PC-9 (cell line): ENCODE data around the gene DNAJC3. TPM values are rescaled to one million over a fixed set of nuclear protein-coding genes. Genes with fewer than 3 reads are reported as not detected.

Experiments
- BruUV-seq: library from RNA; stranded (reverse); fragments of 400-500 nt; replicated peaks from 2 replicates; lab custom pipeline; 2021; lab: Mats Ljungman, UMichigan
- CTCF ChIA-PET: fragments of 300-600 bp; sonication (Branson Sonifier 250); formaldehyde crosslinking; loops from one replicate; lab custom pipeline; 2022; ENCODE audit warnings: antibody characterized with exemption; lab: Charles Lee
- POLR2A ChIA-PET: fragments of 300-600 bp; sonication (Branson Sonifier 250); formaldehyde crosslinking; loops from one replicate; lab custom pipeline; 2022; ENCODE audit warnings: antibody characterized with exemption; ENCODE audit not compliant: unreplicated experiment; lab: Charles Lee
- DNase-seq, 2 experiments: peaks; one replicate each; pipeline versions ENCODE4 v3.0.0 to v3.0.0-alpha.2; 2015 to 2022; ENCODE audit warnings: mixed read lengths in 1 of 2
- H2AFZ ChIP-seq: fragments of 200-600 bp; sonication (generic); 2 replicates; pipeline ENCODE4 v1.8.1; 2017; ENCODE audit warnings: antibody characterized with exemption
- H3F3A ChIP-seq: fragments of 200-600 bp; sonication (generic); 2 replicates; pipeline ENCODE4 v1.8.1; 2017; ENCODE audit warnings: antibody characterized with exemption, mild to moderate bottlenecking, low read depth; ENCODE audit not compliant: insufficient read depth
- H3K27ac ChIP-seq: fragments of 200-600 bp; sonication (generic); 2 replicates; pipeline ENCODE4 v1.6.1; 2016; ENCODE audit warnings: mixed run types
- H3K27me3 ChIP-seq: fragments of 200-600 bp; sonication (generic); 2 replicates; pipeline ENCODE4 v1.6.1; 2016; ENCODE audit warnings: low read depth, mixed run types; ENCODE audit not compliant: insufficient read depth
- H3K36me3 ChIP-seq: fragments of 200-600 bp; sonication (generic); 2 replicates; pipeline ENCODE4 v1.6.1; 2016; ENCODE audit warnings: low read depth, mixed run types
- H3K4me1 ChIP-seq: fragments of 200-600 bp; sonication (generic); replicated peaks from 2 replicates; pipeline ENCODE4 v1.6.1; 2016; ENCODE audit warnings: mixed run types; ENCODE audit not compliant: insufficient read depth
- H3K4me2 ChIP-seq: fragments of 200-600 bp; sonication (generic); 2 replicates; pipeline ENCODE4 v1.6.1; 2017; ENCODE audit warnings: mixed run types
- H3K4me3 ChIP-seq: fragments of 200-600 bp; sonication (generic); 2 replicates; pipeline ENCODE4 v1.6.1; 2016; ENCODE audit warnings: mixed run types
- H3K79me2 ChIP-seq: fragments of 200-600 bp; sonication (generic); 2 replicates; pipeline ENCODE4 v1.6.1; 2017; ENCODE audit warnings: low read depth, mixed run types
- H3K9me2 ChIP-seq: fragments of 200-600 bp; sonication (generic); 2 replicates; pipeline ENCODE4 v1.8.1; 2017; ENCODE audit warnings: mild to moderate bottlenecking; ENCODE audit not compliant: insufficient read depth
- H3K9me3 ChIP-seq: fragments of 200-600 bp; sonication (generic); 2 replicates; pipeline ENCODE4 v1.8.1; 2016; ENCODE audit warnings: low read depth; ENCODE audit not compliant: insufficient read depth
- H4K20me1 ChIP-seq: fragments of 200-600 bp; sonication (generic); 2 replicates; pipeline ENCODE4 v1.8.1; 2017; ENCODE audit not compliant: insufficient read depth
- CTCF ChIP-seq: fragments of 200-600 bp; sonication (generic); conservative IDR thresholded peaks from 2 replicates; pipeline ENCODE4 v1.6.1; 2017; ENCODE audit warnings: mixed run types, antibody characterized with exemption, mild to moderate bottlenecking, moderate library complexity
- EZH2 ChIP-seq: fragments of 200-600 bp; sonication (generic); IDR thresholded peaks from 2 replicates; pipeline ENCODE4 v1.8.0; 2017; ENCODE audit warnings: antibody characterized with exemption, low read depth
- intact Hi-C: fragments of 100-400 bp; cut with micrococcal nuclease; formaldehyde crosslinking; loops from one replicate; pipeline ENCODE4 v1.10.0; 2022; ENCODE audit not compliant: unreplicated experiment
- total RNA-seq: library from RNA; stranded (reverse); gene quantifications from 2 replicates; pipeline ENCODE4 v1.2.3, GENCODE V29; 2021

Gene DNAJC3
- total RNA-seq, 1 experiment from 2014 or later = 10.5 TPM

- Histone ChIP-seq H3K9me2 (no peaks in the 10 kb centered on the region), H3K36me3 (peaks cover 9% of the 10 kb centered on the region), H3K27me3 (no peaks in the 10 kb centered on the region), H3K4me1 (no peaks in the 10 kb centered on the region), H3F3A (no peaks in the 10 kb centered on the region), H3K4me2 (no peak overlapping the region), H3K9me3 (no peaks in the 10 kb centered on the region), H3K27ac (no peak overlapping the region), H2AFZ (no peak overlapping the region), H3K79me2 (no peaks in the 10 kb centered on the region), H4K20me1 (no peaks in the 10 kb centered on the region), H3K4me3 (no peak overlapping the region)
- TF ChIP-seq CTCF (no peak), EZH2 (no peak)
- DNase-seq = no peak
- BruUV-seq = no TSS peak
- ChIA-PET POLR2A (no interaction called here), CTCF (interaction anchor here (0.6 kb wide), 1 partner anchor 172 kb away, joined by 7 read pairs; no protein-coding TSS in a partner anchor)
- intact Hi-C loops = no loop called here
Measured at GRCh38 chr13:95797016-95797415, 120.1 kb downstream of the DNAJC3 start.

GRCh38 chr13:95800436-95800835 is 123.5 kb downstream of the DNAJC3 start:
- Histone ChIP-seq H2AFZ (no peak overlapping the region), H3K27ac (no peak overlapping the region), H3K4me2 (no peak overlapping the region), H3K79me2 (no peaks in the 10 kb centered on the region), H3K27me3 (no peaks in the 10 kb centered on the region), H3K4me1 (no peaks in the 10 kb centered on the region), H4K20me1 (no peaks in the 10 kb centered on the region), H3K36me3 (no peaks in the 10 kb centered on the region), H3F3A (no peaks in the 10 kb centered on the region), H3K9me3 (no peaks in the 10 kb centered on the region), H3K9me2 (no peaks in the 10 kb centered on the region), H3K4me3 (no peak overlapping the region)
- BruUV-seq = no TSS peak
- POLR2A ChIA-PET = interaction anchor here (0.6 kb wide), 1 partner anchor 262 kb away, joined by 3 read pairs; no protein-coding TSS in a partner anchor
- no peak for DNase-seq
- CTCF ChIA-PET = no interaction called here
- intact Hi-C loops = no loop called here
- TF ChIP-seq EZH2 (no peak), CTCF (no peak)

- H3K9me2 ChIP-seq = no peaks in the 10 kb centered on the region
- BruUV-seq = no TSS peak
- no peak overlapping the region for H3K27ac ChIP-seq
- H3F3A ChIP-seq = no peaks in the 10 kb centered on the region
- ChIA-PET POLR2A (no interaction called here), CTCF (no interaction called here)
- H3K27me3 ChIP-seq = no peaks in the 10 kb centered on the region
- no peak for TF ChIP-seq EZH2
- H3K79me2 ChIP-seq = no peaks in the 10 kb centered on the region
- no peak overlapping the region for H3K4me2 ChIP-seq
- no peak overlapping the region for H3K4me3 ChIP-seq
- no peaks in the 10 kb centered on the region for H4K20me1 ChIP-seq
- no peak overlapping the region for H2AFZ ChIP-seq
- no peaks in the 10 kb centered on the region for H3K36me3 ChIP-seq
- intact Hi-C loops = no loop called here
- no peak for DNase-seq
- no peaks in the 10 kb centered on the region for H3K4me1 ChIP-seq
- peaks cover 7% of the 10 kb centered on the region for H3K9me3 ChIP-seq
Measured at GRCh38 chr13:95801825-95802224, 124.9 kb downstream of the DNAJC3 start.

- ChIA-PET CTCF (no interaction called here), POLR2A (no interaction called here)
- no TSS peak for BruUV-seq
- peaks cover 7% of the 10 kb centered on the region for H3K9me3 ChIP-seq
- no peak overlapping the region for H3K4me2 ChIP-seq
- no peaks in the 10 kb centered on the region for H3K79me2 ChIP-seq
- H4K20me1 ChIP-seq = no peaks in the 10 kb centered on the region
- no peak for DNase-seq
- TF ChIP-seq CTCF (no peak), EZH2 (no peak)
- H3K4me1 ChIP-seq = no peaks in the 10 kb centered on the region
- H2AFZ ChIP-seq = no peak overlapping the region
- no peak overlapping the region for H3K4me3 ChIP-seq
- H3K36me3 ChIP-seq = no peaks in the 10 kb centered on the region
- no peak overlapping the region for H3K27ac ChIP-seq
- intact Hi-C loops = no loop called here
- no peaks in the 10 kb centered on the region for H3K9me2 ChIP-seq
- no peaks in the 10 kb centered on the region for H3F3A ChIP-seq
- no peaks in the 10 kb centered on the region for H3K27me3 ChIP-seq
Measured at GRCh38 chr13:95805921-95806320, 129.0 kb downstream of the DNAJC3 start.
